IMR-90 (cell line): ENCODE data around the gene ZBTB8OS. TPM values are rescaled to one million over a fixed set of nuclear protein-coding genes. Genes with fewer than 3 reads are reported as not detected.
"Not testable (repeated sequence)": the region's sequence is repeated elsewhere in the genome, so short reads cannot be mapped to it uniquely, and the experiment has no call there.

Experiments used
- ATAC-seq: fragments of 200-7000 bp; cut with Tn5 transposase; 2 replicates; pipeline ENCODE4 v1.9.1; 2020; ENCODE audit warnings: low read depth, mild to moderate bottlenecking, moderate library complexity
- BruUV-seq: library from RNA; stranded (reverse); fragments of 400-500 nt; replicated peaks from 2 replicates; lab custom pipeline; 2021; lab: Mats Ljungman, UMichigan
- CTCF ChIA-PET: fragments of 300-600 bp; formaldehyde crosslinking; extraction: SDS; loops from one replicate; lab custom pipeline; 2021; ENCODE audit warnings: antibody characterized with exemption; lab: Yijun Ruan, JAX
- POLR2A ChIA-PET: fragments of 300-600 bp; sonication (Branson Sonifier 250); formaldehyde crosslinking; loops from one replicate; lab custom pipeline; 2022; ENCODE audit warnings: antibody characterized with exemption; ENCODE audit not compliant: unreplicated experiment; lab: Charles Lee
- DNase-seq: peaks from one replicate; pipeline ENCODE4 v3.0.0; 2013
- H2AFZ ChIP-seq: replicated peaks from 2 replicates; pipeline ENCODE3; 2013; ENCODE audit warnings: low read length, mild to moderate bottlenecking; ENCODE audit not compliant: poor library complexity
- H2AK5ac ChIP-seq: 2 replicates; pipeline ENCODE4 v1.6.1; 2013; ENCODE audit warnings: low read depth, low read length, inconsistent platforms
- H2AK9ac ChIP-seq: replicated peaks from 2 replicates; pipeline ENCODE3; 2013; ENCODE audit warnings: mild to moderate bottlenecking, low read depth, low read length, moderate library complexity; ENCODE audit not compliant: poor library complexity
- H2BK120ac ChIP-seq: 2 replicates; pipeline ENCODE4 v1.6.1; 2013; ENCODE audit warnings: low read depth, low read length, inconsistent platforms
- H2BK15ac ChIP-seq: 3 replicates; pipeline ENCODE4 v1.6.1; 2013; ENCODE audit warnings: low read depth, low read length, inconsistent platforms
- H2BK20ac ChIP-seq: 2 replicates; pipeline ENCODE4 v1.6.1; 2013; ENCODE audit warnings: low read depth, mild to moderate bottlenecking, inconsistent platforms, low read length, moderate library complexity
- H2BK5ac ChIP-seq: 2 replicates; pipeline ENCODE4 v1.6.1; 2013; ENCODE audit warnings: mild to moderate bottlenecking, low read depth, low read length, inconsistent platforms; ENCODE audit not compliant: poor library complexity, severe bottlenecking
- H3K14ac ChIP-seq: replicated peaks from 2 replicates; pipeline ENCODE4 v1.6.1; 2013; ENCODE audit warnings: low read depth, low read length, inconsistent platforms
- H3K18ac ChIP-seq: 2 replicates; pipeline ENCODE4 v1.6.1; 2013; ENCODE audit warnings: low read depth, low read length, control low read depth
- H3K23ac ChIP-seq: 2 replicates; pipeline ENCODE4 v1.6.1; 2013; ENCODE audit warnings: low read depth, low read length, inconsistent platforms
- H3K27ac ChIP-seq: 2 replicates; pipeline ENCODE4 v1.5.1; 2013; ENCODE audit warnings: mild to moderate bottlenecking, control low read depth, low read length; ENCODE audit not compliant: insufficient read depth
- H3K27me3 ChIP-seq: 2 replicates; pipeline ENCODE4 v1.6.1; 2013; ENCODE audit warnings: low read length; ENCODE audit not compliant: control insufficient read depth, insufficient read depth
- H3K36me3 ChIP-seq: 2 replicates; pipeline ENCODE4 v1.6.1; 2013; ENCODE audit warnings: low read length, mixed read lengths; ENCODE audit not compliant: control insufficient read depth, insufficient read depth
- H3K4ac ChIP-seq: 2 replicates; pipeline ENCODE4 v1.6.1; 2013; ENCODE audit warnings: low read depth, low read length, inconsistent platforms
- H3K4me1 ChIP-seq: 2 replicates; pipeline ENCODE4 v1.6.1; 2013; ENCODE audit warnings: low read length, mixed read lengths; ENCODE audit not compliant: control insufficient read depth, insufficient read depth
- H3K4me2 ChIP-seq: 2 replicates; pipeline ENCODE4 v1.6.1; 2013; ENCODE audit warnings: low read depth, mild to moderate bottlenecking, control low read depth, low read length, moderate library complexity
- H3K4me3 ChIP-seq: 2 replicates; pipeline ENCODE4 v1.5.1; 2013; ENCODE audit warnings: low read depth, mild to moderate bottlenecking, control low read depth, low read length, moderate library complexity; ENCODE audit not compliant: insufficient read depth
- H3K56ac ChIP-seq: 2 replicates; pipeline ENCODE4 v1.6.1; 2013; ENCODE audit warnings: low read length, inconsistent platforms; ENCODE audit not compliant: insufficient read depth; ENCODE audit errors: extremely low read depth
- H3K79me1 ChIP-seq, 2 experiments: 2 replicates each; pipeline ENCODE4 v1.6.1; 2013; ENCODE audit warnings: low read length in 2 of 2, inconsistent platforms in 1 of 2, low read depth in 1 of 2
- H3K9ac ChIP-seq: 2 replicates; pipeline ENCODE4 v1.6.1; 2013; ENCODE audit warnings: low read depth, low read length, control low read depth
- H3K9me1 ChIP-seq: 2 replicates; pipeline ENCODE4 v1.6.1; 2013; ENCODE audit warnings: low read length, inconsistent platforms; ENCODE audit not compliant: insufficient read depth
- H3K9me3 ChIP-seq: 2 replicates; pipeline ENCODE4 v1.6.1; 2013; ENCODE audit warnings: low read length; ENCODE audit not compliant: control insufficient read depth, insufficient read depth
- H4K20me1 ChIP-seq: 2 replicates; pipeline ENCODE4 v1.6.1; 2013; ENCODE audit warnings: low read length, inconsistent platforms; ENCODE audit not compliant: insufficient read depth
- H4K5ac ChIP-seq: 2 replicates; pipeline ENCODE4 v1.6.1; 2013; ENCODE audit warnings: mild to moderate bottlenecking, low read depth, low read length, control low read depth
- H4K8ac ChIP-seq, 2 experiments: 2 replicates each; pipeline ENCODE4 v1.6.1; 2013; ENCODE audit warnings: low read depth in 2 of 2, low read length in 2 of 2, control low read depth in 1 of 2, inconsistent platforms in 1 of 2
- H4K91ac ChIP-seq: 2 replicates; pipeline ENCODE4 v1.6.1; 2013; ENCODE audit warnings: low read depth, low read length, inconsistent platforms; ENCODE audit not compliant: insufficient read depth
- MXI1 ChIP-seq: IDR thresholded peaks from 2 replicates; pipeline ENCODE4 v1.6.1; 2012; ENCODE audit warnings: low read depth, mild to moderate bottlenecking, low read length, moderate library complexity, borderline replicate concordance
- NFE2L2 ChIP-seq: fragments of 150-350 bp; IDR thresholded peaks from 2 replicates; pipeline ENCODE4 v1.6.1; 2016; ENCODE audit warnings: low read depth, mild to moderate bottlenecking, low read length
- RCOR1 ChIP-seq: IDR thresholded peaks from 2 replicates; pipeline ENCODE4 v1.6.1; 2012; ENCODE audit warnings: mild to moderate bottlenecking, low read length, improper control_type of control experiment; ENCODE audit not compliant: insufficient replicate concordance
- RFX5 ChIP-seq: IDR thresholded peaks from 2 replicates; pipeline ENCODE4 v1.8.0; 2012; ENCODE audit warnings: low read depth, mild to moderate bottlenecking, low read length, moderate library complexity
- WGBS, 2 experiments: methylation state at CpG; one replicate each; pipeline versions ENCODE4 v1.1.5 to v1.1.7; 2013; ENCODE audit warnings: missing lambda C conversion rate in 2 of 2; ENCODE audit not compliant: insufficient read length in 1 of 2; ENCODE audit errors: extremely low coverage in 2 of 2; 5-methylcytosine and 5-hydroxymethylcytosine counted together
- dilution Hi-C: fragments of 300-500 bp; cut with HindIII; formaldehyde crosslinking; loops from one replicate; pipeline ENCODE4 v1.14.3; 2018; ENCODE audit warnings: low sequenced_read_pairs; ENCODE audit not compliant: unreplicated experiment
- in situ Hi-C: fragments of 300-500 bp; cut with MboI; formaldehyde crosslinking; loops from 3 replicates; pipeline ENCODE4 v1.14.3; 2019; ENCODE audit warnings: low sequenced_read_pairs, inconsistent platforms, mixed read lengths
- intact Hi-C: fragments of 100-400 bp; cut with micrococcal nuclease; formaldehyde crosslinking; loops from 2 replicates; pipeline ENCODE4 v1.10.0; 2022
- polyA plus RNA-seq, 3 experiments: library from polyadenylated mRNA; depleted of rRNA; stranded (reverse); fragments of >200 nt; gene quantifications; 2 replicates each; pipeline ENCODE4 v1.2.3, GENCODE V29; 2012; ENCODE audit warnings: low replicate concordance in 1 of 3
- total RNA-seq: library from RNA; depleted of rRNA; stranded (reverse); fragments of >200 nt; gene quantifications from 2 replicates; pipeline ENCODE4 v1.2.3, GENCODE V29; 2012

ZBTB8OS gene
- total and polyA plus RNA-seq, 2 of the 4 experiments (the other 2 are of a cell fraction), result 31.0 to 43.5 TPM

GRCh38 chr1:32632829-32633228, 17.5 kb downstream of the ZBTB8OS start:
- Histone ChIP-seq H3K27me3 (no peaks in the 10 kb centered on the region), H4K5ac (no peak overlapping the region), H3K14ac (no peak overlapping the region), H3K4me3 (no peak overlapping the region), H3K27ac (no peak overlapping the region), H3K23ac (no peak overlapping the region), H3K4ac (no peak overlapping the region), H3K36me3 (peaks cover 8% of the 10 kb centered on the region), H2BK5ac (no peak overlapping the region), H3K9me3 (no peaks in the 10 kb centered on the region), H3K4me2 (no peak overlapping the region), H4K20me1 (peaks cover 3% of the 10 kb centered on the region; the same call in 1 of the 2 replicates), H2BK20ac (no peak overlapping the region), H4K8ac (no peak overlapping the region), H3K9ac (no peak overlapping the region), H4K91ac (no peak overlapping the region), H2AK9ac (no peak overlapping the region), H2AK5ac (no peak overlapping the region), H2BK120ac (no peak overlapping the region), H3K18ac (no peak overlapping the region), H3K56ac (no peak overlapping the region), H3K79me1 (peaks cover 11 to 26% of the 10 kb centered on the region in 2 experiments), H3K4me1 (no peaks in the 10 kb centered on the region), H3K9me1 (0 out of 2 replicates have a peak, but pooled peaks cover under 1% of the 10 kb centered on the region), H2AFZ (no peak overlapping the region), H2BK15ac (no peak overlapping the region)
- ATAC-seq (no peak), DNase-seq (no peak)
- POLR2A ChIA-PET, result no interaction called here
- in situ Hi-C loops, result no loop called here
- no CpG with 5 or more reads among the region's 2 CpGs for WGBS, 2 experiments
- CTCF ChIA-PET, result interaction anchor here (0.9 to 1.2 kb wide), 2 partner anchors 12 to 19 kb away, joined by 3 to 5 read pairs; no protein-coding TSS in a partner anchor
- no peak for TF ChIP-seq NFE2L2
- TF ChIP-seq MXI1, result no peak
- TF ChIP-seq RCOR1, result no peak
- no peak for TF ChIP-seq RFX5
- dilution Hi-C loops, result no loop called here
- no TSS peak for BruUV-seq
- intact Hi-C loops, result no loop called here

DNA sequence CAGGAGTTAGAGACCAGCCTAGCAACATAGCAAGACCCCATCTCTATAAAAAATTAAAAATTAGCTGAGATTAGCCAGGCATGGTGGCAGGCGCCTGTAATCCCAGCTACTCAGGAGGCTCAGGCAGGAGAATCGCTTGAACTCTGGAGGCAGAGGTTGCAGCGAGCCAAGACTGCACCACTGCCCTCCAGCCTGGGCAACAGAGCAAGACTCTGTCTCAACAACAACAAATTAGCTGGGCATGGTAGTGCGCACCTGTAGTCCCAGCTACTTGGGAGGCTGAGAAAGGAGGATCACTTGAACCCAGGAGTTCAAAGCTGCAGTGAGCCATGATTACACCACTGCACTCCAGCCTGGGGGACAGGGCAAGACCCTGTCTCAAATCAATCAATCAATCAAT, 20.2 kb downstream of the ZBTB8OS start:
- H2AK5ac ChIP-seq, H3K4me3 ChIP-seq, H2AK9ac ChIP-seq, H3K4me1 ChIP-seq, H3K79me1 ChIP-seq, H2BK5ac ChIP-seq, BruUV-seq, H3K4ac ChIP-seq, POLR2A ChIA-PET, ATAC-seq, H3K9me3 ChIP-seq, H3K27me3 ChIP-seq, H3K9me1 ChIP-seq, H2BK120ac ChIP-seq, CTCF ChIA-PET, H3K14ac ChIP-seq, H4K20me1 ChIP-seq, H3K27ac ChIP-seq, H3K23ac ChIP-seq, H4K91ac ChIP-seq, H2BK15ac ChIP-seq, H4K8ac ChIP-seq, H2AFZ ChIP-seq, intact Hi-C loops, H3K18ac ChIP-seq, H3K4me2 ChIP-seq, DNase-seq, in situ Hi-C loops, H3K9ac ChIP-seq, dilution Hi-C loops, H4K5ac ChIP-seq, H2BK20ac ChIP-seq, H3K56ac ChIP-seq: not testable (repeated sequence)
- WGBS, 2 experiments, result 93% methylated on average over 3 of the region's 4 CpGs; no CpG with 5 or more reads in 1 of the 2 experiments
- H3K36me3 ChIP-seq, result peaks cover 12% of the 10 kb centered on the region
